CD4-positive, alpha-beta T cell (primary cell): ENCODE results near the gene INVS. TPM values are rescaled to one million over a fixed set of nuclear protein-coding genes. Genes with fewer than 3 reads are reported as not detected.

Experiments used
- ATAC-seq: fragments of 200-7000 bp; cut with Tn5 transposase; one replicate; pipeline ENCODE4 v1.10.0; 2022; ENCODE audit warnings: mild to moderate bottlenecking; ENCODE audit not compliant: poor library complexity
- CTCF ChIA-PET: fragments of 350-600 bp; sonication (Branson Sonifier 250); formaldehyde crosslinking; loops from one replicate; lab custom pipeline; 2021; ENCODE audit warnings: antibody characterized with exemption, inconsistent platforms; lab: Charles Lee
- POLR2A ChIA-PET: fragments of 350-600 bp; sonication (Branson Sonifier 250); formaldehyde crosslinking; loops from one replicate; lab custom pipeline; 2021; ENCODE audit warnings: antibody characterized with exemption, inconsistent platforms; lab: Charles Lee
- DNase-seq, 14 experiments: peaks; one replicate each; pipeline ENCODE4 v3.0.0-alpha.2; 2013 to 2020; ENCODE audit warnings: mixed read lengths in 2 of 14
- H3K27ac ChIP-seq, 2 donors: one replicate each; pipeline versions ENCODE4 v1.5.1 to v1.7.0; 2013; ENCODE audit warnings: low read length in 2 of 2, low read depth in 1 of 2, mild to moderate bottlenecking in 1 of 2
- H3K27me3 ChIP-seq, 2 experiments: 1 replicate in 1 of 2; 2 replicates in 1 of 2; pipeline versions ENCODE4 v1.6.1 to v1.7.0; 2013; ENCODE audit warnings: low read length in 2 of 2, control low read depth in 1 of 2, mild to moderate bottlenecking in 1 of 2, moderate library complexity in 1 of 2; ENCODE audit not compliant: insufficient read depth in 2 of 2, control insufficient read depth in 1 of 2
- H3K36me3 ChIP-seq: one replicate; pipeline ENCODE4 v1.6.1; 2013; ENCODE audit warnings: low read length, control low read depth; ENCODE audit not compliant: insufficient read depth
- H3K4me1 ChIP-seq: one replicate; pipeline ENCODE4 v1.6.1; 2013; ENCODE audit warnings: low read length, control low read depth; ENCODE audit not compliant: insufficient read depth
- H3K4me3 ChIP-seq: one replicate; pipeline ENCODE4 v1.5.1; 2013; ENCODE audit warnings: mild to moderate bottlenecking, low read length, moderate library complexity
- H3K9me3 ChIP-seq, 2 experiments: 1 replicate in 1 of 2; 2 replicates in 1 of 2; pipeline versions ENCODE4 v1.6.1 to v1.7.0; 2013; ENCODE audit warnings: low read length in 2 of 2, mild to moderate bottlenecking in 2 of 2, control low read depth in 1 of 2, moderate library complexity in 1 of 2; ENCODE audit not compliant: control insufficient read depth in 1 of 2, insufficient read depth in 1 of 2
- H3K27ac Mint-ChIP-seq: one replicate; pipeline ENCODE4 v1.8.0; 2020; ENCODE audit warnings: mixed read lengths
- H3K27me3 Mint-ChIP-seq: one replicate; pipeline ENCODE4 v1.8.0; 2021; ENCODE audit warnings: mixed read lengths
- H3K36me3 Mint-ChIP-seq: one replicate; pipeline ENCODE4 v1.8.0; 2021; ENCODE audit warnings: low read depth, mixed read lengths
- H3K4me1 Mint-ChIP-seq: one replicate; pipeline ENCODE4 v1.8.0; 2021; ENCODE audit warnings: low read depth, mixed read lengths
- H3K4me3 Mint-ChIP-seq: one replicate; pipeline ENCODE4 v1.8.0; 2020; ENCODE audit warnings: mild to moderate bottlenecking, mixed read lengths
- H3K9me3 Mint-ChIP-seq: one replicate; pipeline ENCODE4 v1.8.0; 2020; ENCODE audit warnings: mixed read lengths
- intact Hi-C, 2 experiments: fragments of 100-400 bp; cut with DNase I in 1 of 2; cut with micrococcal nuclease in 1 of 2; formaldehyde crosslinking; loops; one replicate each; pipeline versions ENCODE4 v1.15.1 to v1.9.0; 2023 to 2025; cut with DNase I, micrococcal nuclease
- total RNA-seq, 174 experiments: library from RNA in 2 of 174; stranded (reverse) in 2 of 174; gene quantifications; one replicate each; pipeline ENCODE4 v1.2.3 and lab custom pipeline; 2021 to 2026
- TF ChIP-seq, protein P1 (sequence below): fragments of 200-600 bp; IDR thresholded peaks from one replicate; pipeline ENCODE4 v1.8.0; 2022; ENCODE audit warnings: antibody characterized with exemption, mild to moderate bottlenecking

Gene INVS
- total RNA-seq, 2 experiments from 2014 or later, result 13.6 to 14.3 TPM

- DNase-seq, result no peak
- TF ChIP-seq, protein P1, sequence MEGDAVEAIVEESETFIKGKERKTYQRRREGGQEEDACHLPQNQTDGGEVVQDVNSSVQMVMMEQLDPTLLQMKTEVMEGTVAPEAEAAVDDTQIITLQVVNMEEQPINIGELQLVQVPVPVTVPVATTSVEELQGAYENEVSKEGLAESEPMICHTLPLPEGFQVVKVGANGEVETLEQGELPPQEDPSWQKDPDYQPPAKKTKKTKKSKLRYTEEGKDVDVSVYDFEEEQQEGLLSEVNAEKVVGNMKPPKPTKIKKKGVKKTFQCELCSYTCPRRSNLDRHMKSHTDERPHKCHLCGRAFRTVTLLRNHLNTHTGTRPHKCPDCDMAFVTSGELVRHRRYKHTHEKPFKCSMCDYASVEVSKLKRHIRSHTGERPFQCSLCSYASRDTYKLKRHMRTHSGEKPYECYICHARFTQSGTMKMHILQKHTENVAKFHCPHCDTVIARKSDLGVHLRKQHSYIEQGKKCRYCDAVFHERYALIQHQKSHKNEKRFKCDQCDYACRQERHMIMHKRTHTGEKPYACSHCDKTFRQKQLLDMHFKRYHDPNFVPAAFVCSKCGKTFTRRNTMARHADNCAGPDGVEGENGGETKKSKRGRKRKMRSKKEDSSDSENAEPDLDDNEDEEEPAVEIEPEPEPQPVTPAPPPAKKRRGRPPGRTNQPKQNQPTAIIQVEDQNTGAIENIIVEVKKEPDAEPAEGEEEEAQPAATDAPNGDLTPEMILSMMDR, result no peak
- intact Hi-C loops, result loop anchor here in 1 of 2 experiments (10.0 kb wide), 2 partner anchors 1289 to 1301 kb away; partner anchors contain the start of genes GALNT12, MRPL50 and ZNF189
- no peak overlapping the region for H3K27ac ChIP-seq
- H3K36me3 ChIP-seq, result peaks cover 44% of the 10 kb centered on the region
- peaks cover 18% of the 10 kb centered on the region for H3K36me3 Mint-ChIP-seq
- no peaks in the 10 kb centered on the region for H3K27me3 ChIP-seq
- no peak overlapping the region for H3K4me3 ChIP-seq
- no peak for ATAC-seq
- H3K4me1 Mint-ChIP-seq, result no peaks in the 10 kb centered on the region
- H3K9me3 Mint-ChIP-seq, result no peaks in the 10 kb centered on the region
- no peak overlapping the region for H3K4me3 Mint-ChIP-seq
- no peaks in the 10 kb centered on the region for H3K4me1 ChIP-seq
- CTCF ChIA-PET, result no interaction called here
- POLR2A ChIA-PET, result no interaction called here
- no peak overlapping the region for H3K27ac Mint-ChIP-seq
- no peaks in the 10 kb centered on the region for H3K9me3 ChIP-seq
- no peaks in the 10 kb centered on the region for H3K27me3 Mint-ChIP-seq
These were observed 6.8 kb downstream of the INVS start for GRCh38 chr9:100105861-100106260.

- TF ChIP-seq, protein P1, result no peak
- no peaks in the 10 kb centered on the region for H3K4me1 Mint-ChIP-seq
- intact Hi-C loops, result loop anchor here in 1 of 2 experiments (10.0 kb wide), 2 partner anchors 1288 to 1302 kb away; partner anchors contain the start of genes GALNT12, MRPL50 and ZNF189
- H3K27ac Mint-ChIP-seq, result no peak overlapping the region
- POLR2A ChIA-PET, result no interaction called here
- CTCF ChIA-PET, result interaction anchor here (0.7 kb wide), 1 partner anchor 103 kb away, joined by 3 read pairs; no protein-coding TSS in a partner anchor
- H3K27me3 Mint-ChIP-seq, result no peaks in the 10 kb centered on the region
- Histone ChIP-seq H3K27ac (no peak overlapping the region), H3K9me3 (no peaks in the 10 kb centered on the region), H3K4me1 (no peaks in the 10 kb centered on the region), H3K36me3 (peaks cover 43% of the 10 kb centered on the region), H3K4me3 (no peak overlapping the region), H3K27me3 (no peaks in the 10 kb centered on the region)
- DNase-seq (no peak), ATAC-seq (no peak)
- no peak overlapping the region for H3K4me3 Mint-ChIP-seq
- peaks cover 21% of the 10 kb centered on the region for H3K36me3 Mint-ChIP-seq
- H3K9me3 Mint-ChIP-seq, result no peaks in the 10 kb centered on the region
These were observed 7.6 kb downstream of the INVS start for GRCh38 chr9:100106616-100107015.

GRCh38 chr9:100108559-100108958 lies 9.5 kb downstream of the INVS start:
- H3K9me3 Mint-ChIP-seq, result no peaks in the 10 kb centered on the region
- no peaks in the 10 kb centered on the region for H3K27me3 Mint-ChIP-seq
- TF ChIP-seq, protein P1, result no peak
- peaks cover 14% of the 10 kb centered on the region for H3K4me1 Mint-ChIP-seq
- H3K27ac ChIP-seq, result no peak overlapping the region
- no peaks in the 10 kb centered on the region for H3K9me3 ChIP-seq
- no peak overlapping the region for H3K4me3 Mint-ChIP-seq
- H3K36me3 ChIP-seq, result peaks cover 37% of the 10 kb centered on the region
- intact Hi-C loops, result loop anchor here in 1 of 2 experiments (10.0 kb wide), 2 partner anchors 1286 to 1304 kb away; partner anchors contain the start of genes GALNT12, MRPL50 and ZNF189
- DNase-seq (no peak), ATAC-seq (no peak)
- H3K4me3 ChIP-seq, result no peak overlapping the region
- H3K4me1 ChIP-seq, result no peaks in the 10 kb centered on the region
- peaks cover 31% of the 10 kb centered on the region for H3K36me3 Mint-ChIP-seq
- POLR2A ChIA-PET, result no interaction called here
- no peaks in the 10 kb centered on the region for H3K27me3 ChIP-seq
- CTCF ChIA-PET, result no interaction called here
- no peak overlapping the region for H3K27ac Mint-ChIP-seq
